Renal cortical epithelial cell (primary cell): ENCODE data around the gene GORASP1. TPM values are rescaled to one million over a fixed set of nuclear protein-coding genes. Genes with fewer than 3 reads are reported as not detected.

Source experiments
- DNase-seq: peaks from one replicate; pipeline ENCODE4 v3.0.0-alpha.2; 2011; ENCODE audit warnings: low read depth
- total RNA-seq: library from RNA; depleted of rRNA; stranded (reverse); fragments of >200 nt; gene quantifications from 2 replicates; pipeline ENCODE4 v1.2.3, GENCODE V29; 2014

The GORASP1 gene
- total RNA-seq, 1 donor from 2014 or later: 35.8 TPM

GRCh38 chr3:39141171-39141995 lies 34.0 kb upstream of the GORASP1 start:
- peak; percentile 44 for DNase-seq

- DNase-seq: no peak
Observed at GRCh38 chr3:39140341-39140971, 33.0 kb upstream of the GORASP1 start.

GRCh38 chr3:39139442-39139841 lies 32.0 kb upstream of the GORASP1 start:
- no peak for DNase-seq

- DNase-seq: no peak
Observed at GRCh38 chr3:39138804-39139415, 31.5 kb upstream of the GORASP1 start.

GRCh38 chr3:39137991-39138803 lies 30.8 kb upstream of the GORASP1 start:
- no peak for DNase-seq

GRCh38 chr3:39137435-39137936 lies 30.1 kb upstream of the GORASP1 start:
- DNase-seq: no peak

- no peak for DNase-seq
Observed at GRCh38 chr3:39136533-39137434, 29.4 kb upstream of the GORASP1 start.

GRCh38 chr3:39135170-39135805 lies 27.9 kb upstream of the GORASP1 start:
- DNase-seq: no peak

- no peak for DNase-seq
Observed at GRCh38 chr3:39134305-39134704, 26.9 kb upstream of the GORASP1 start.

- DNase-seq: no peak
Observed at GRCh38 chr3:39133822-39134221, 26.4 kb upstream of the GORASP1 start.

GRCh38 chr3:39133093-39133490 lies 25.7 kb upstream of the GORASP1 start:
- no peak for DNase-seq

- no peak for DNase-seq
Observed at GRCh38 chr3:39132096-39133092, 25.0 kb upstream of the GORASP1 start.

- no peak for DNase-seq
Observed at GRCh38 chr3:39130693-39131265, 23.4 kb upstream of the GORASP1 start.

- no peak for DNase-seq
Observed at GRCh38 chr3:39130026-39130425, 22.6 kb upstream of the GORASP1 start.

- DNase-seq: no peak
Observed at GRCh38 chr3:39128951-39129350, 21.5 kb upstream of the GORASP1 start.

GRCh38 chr3:39127908-39128304 lies 20.5 kb upstream of the GORASP1 start:
- DNase-seq: no peak

GRCh38 chr3:39127269-39127907 lies 20.0 kb upstream of the GORASP1 start:
- DNase-seq: no peak

- peak; percentile 38 for DNase-seq
Observed at GRCh38 chr3:39126532-39127071, 19.2 kb upstream of the GORASP1 start.
